ENCODE results near the gene GARRE1. TPM values are rescaled to one million over a fixed set of nuclear protein-coding genes. Genes with fewer than 3 reads are reported as not detected.

Gene GARRE1
- total and polyA plus RNA-seq, 2 experiments from 2014 or later: 16.0 to 20.0 TPM

DNA sequence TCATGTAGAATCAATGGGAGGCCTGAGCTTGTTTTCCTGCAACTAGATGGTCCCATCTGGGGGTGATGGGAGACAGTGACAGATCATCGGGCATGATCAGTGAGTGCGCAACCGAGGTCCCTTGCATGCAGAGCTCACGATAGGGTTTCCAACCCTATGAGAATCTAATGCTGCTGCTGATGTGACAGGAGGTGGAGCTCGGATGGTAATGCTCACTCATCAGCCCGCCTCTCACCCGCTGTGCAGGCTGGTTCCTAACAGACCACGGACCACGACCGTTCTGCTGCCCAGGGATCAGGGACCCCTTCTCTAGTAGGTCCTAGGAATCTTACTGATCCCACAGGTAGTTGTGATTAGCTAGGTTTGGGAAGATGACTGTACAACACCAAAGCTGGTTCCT, 23.5 kb upstream of the GARRE1 start (continued):
- TF ChIP-seq, protein P1, sequence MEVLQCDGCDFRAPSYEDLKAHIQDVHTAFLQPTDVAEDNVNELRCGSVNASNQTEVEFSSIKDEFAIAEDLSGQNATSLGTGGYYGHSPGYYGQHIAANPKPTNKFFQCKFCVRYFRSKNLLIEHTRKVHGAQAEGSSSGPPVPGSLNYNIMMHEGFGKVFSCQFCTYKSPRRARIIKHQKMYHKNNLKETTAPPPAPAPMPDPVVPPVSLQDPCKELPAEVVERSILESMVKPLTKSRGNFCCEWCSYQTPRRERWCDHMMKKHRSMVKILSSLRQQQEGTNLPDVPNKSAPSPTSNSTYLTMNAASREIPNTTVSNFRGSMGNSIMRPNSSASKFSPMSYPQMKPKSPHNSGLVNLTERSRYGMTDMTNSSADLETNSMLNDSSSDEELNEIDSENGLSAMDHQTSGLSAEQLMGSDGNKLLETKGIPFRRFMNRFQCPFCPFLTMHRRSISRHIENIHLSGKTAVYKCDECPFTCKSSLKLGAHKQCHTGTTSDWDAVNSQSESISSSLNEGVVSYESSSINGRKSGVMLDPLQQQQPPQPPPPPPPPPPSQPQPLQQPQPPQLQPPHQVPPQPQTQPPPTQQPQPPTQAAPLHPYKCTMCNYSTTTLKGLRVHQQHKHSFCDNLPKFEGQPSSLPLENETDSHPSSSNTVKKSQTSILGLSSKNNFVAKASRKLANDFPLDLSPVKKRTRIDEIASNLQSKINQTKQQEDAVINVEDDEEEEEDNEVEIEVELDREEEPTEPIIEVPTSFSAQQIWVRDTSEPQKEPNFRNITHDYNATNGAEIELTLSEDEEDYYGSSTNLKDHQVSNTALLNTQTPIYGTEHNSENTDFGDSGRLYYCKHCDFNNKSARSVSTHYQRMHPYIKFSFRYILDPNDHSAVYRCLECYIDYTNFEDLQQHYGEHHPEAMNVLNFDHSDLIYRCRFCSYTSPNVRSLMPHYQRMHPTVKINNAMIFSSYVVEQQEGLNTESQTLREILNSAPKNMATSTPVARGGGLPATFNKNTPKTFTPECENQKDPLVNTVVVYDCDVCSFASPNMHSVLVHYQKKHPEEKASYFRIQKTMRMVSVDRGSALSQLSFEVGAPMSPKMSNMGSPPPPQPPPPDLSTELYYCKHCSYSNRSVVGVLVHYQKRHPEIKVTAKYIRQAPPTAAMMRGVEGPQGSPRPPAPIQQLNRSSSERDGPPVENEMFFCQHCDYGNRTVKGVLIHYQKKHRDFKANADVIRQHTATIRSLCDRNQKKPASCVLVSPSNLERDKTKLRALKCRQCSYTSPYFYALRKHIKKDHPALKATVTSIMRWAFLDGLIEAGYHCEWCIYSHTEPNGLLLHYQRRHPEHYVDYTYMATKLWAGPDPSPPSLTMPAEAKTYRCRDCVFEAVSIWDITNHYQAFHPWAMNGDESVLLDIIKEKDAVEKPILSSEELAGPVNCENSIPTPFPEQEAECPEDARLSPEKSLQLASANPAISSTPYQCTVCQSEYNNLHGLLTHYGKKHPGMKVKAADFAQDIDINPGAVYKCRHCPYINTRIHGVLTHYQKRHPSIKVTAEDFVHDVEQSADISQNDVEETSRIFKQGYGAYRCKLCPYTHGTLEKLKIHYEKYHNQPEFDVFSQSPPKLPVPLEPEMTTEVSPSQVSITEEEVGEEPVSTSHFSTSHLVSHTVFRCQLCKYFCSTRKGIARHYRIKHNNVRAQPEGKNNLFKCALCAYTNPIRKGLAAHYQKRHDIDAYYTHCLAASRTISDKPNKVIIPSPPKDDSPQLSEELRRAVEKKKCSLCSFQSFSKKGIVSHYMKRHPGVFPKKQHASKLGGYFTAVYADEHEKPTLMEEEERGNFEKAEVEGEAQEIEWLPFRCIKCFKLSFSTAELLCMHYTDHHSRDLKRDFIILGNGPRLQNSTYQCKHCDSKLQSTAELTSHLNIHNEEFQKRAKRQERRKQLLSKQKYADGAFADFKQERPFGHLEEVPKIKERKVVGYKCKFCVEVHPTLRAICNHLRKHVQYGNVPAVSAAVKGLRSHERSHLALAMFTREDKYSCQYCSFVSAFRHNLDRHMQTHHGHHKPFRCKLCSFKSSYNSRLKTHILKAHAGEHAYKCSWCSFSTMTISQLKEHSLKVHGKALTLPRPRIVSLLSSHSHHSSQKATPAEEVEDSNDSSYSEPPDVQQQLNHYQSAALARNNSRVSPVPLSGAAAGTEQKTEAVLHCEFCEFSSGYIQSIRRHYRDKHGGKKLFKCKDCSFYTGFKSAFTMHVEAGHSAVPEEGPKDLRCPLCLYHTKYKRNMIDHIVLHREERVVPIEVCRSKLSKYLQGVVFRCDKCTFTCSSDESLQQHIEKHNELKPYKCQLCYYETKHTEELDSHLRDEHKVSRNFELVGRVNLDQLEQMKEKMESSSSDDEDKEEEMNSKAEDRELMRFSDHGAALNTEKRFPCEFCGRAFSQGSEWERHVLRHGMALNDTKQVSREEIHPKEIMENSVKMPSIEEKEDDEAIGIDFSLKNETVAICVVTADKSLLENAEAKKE (CRISPR knock-in tag; IDR thresholded peaks at IDR 0.05): no peak

DNA sequence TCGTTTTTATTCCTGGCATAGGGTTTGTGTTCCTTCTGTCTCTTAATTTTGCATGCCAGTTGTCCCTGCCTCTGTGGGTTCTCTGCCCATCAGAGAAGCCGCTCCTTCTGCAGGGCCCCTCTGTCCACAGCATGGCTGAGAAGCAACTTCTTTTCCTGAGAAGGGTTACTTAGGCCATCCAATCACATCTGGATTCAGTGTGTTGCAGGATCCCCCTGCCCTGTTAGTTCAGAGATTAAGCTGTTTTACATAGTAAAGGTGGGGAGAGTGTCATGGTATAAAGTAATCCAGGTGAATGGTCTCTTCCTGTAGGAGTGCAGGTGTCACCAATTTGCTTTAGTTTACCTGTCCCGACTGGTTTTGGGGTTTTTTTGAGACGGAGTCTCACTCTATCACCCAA, 22.9 kb upstream of the GARRE1 start:
- peaks cover 27% of the 10 kb centered on the region for H3K4me1 Mint-ChIP-seq
- Histone ChIP-seq H3K4me3 (no peak overlapping the region), H4K20me1 (replicated peaks; ENCODE audit: insufficient read depth) (no peaks in the 10 kb centered on the region; the same call in none of the 2 replicates), H3K4me1 (ENCODE audit: insufficient read depth) (peaks cover 25% of the 10 kb centered on the region), H3K27me3 (ENCODE audit: insufficient read depth) (no peaks in the 10 kb centered on the region), H3K9me2 (ENCODE audit: insufficient read depth) (no peaks in the 10 kb centered on the region), H3K79me2 (replicated peaks; ENCODE audit: insufficient read depth) (no peaks in the 10 kb centered on the region; the same call in 1 of the 2 replicates), H3F3A (replicated peaks; ENCODE audit: low read depth) (peaks cover 29% of the 10 kb centered on the region), H3K27ac (ENCODE audit: low read depth) (peak overlapping the region; percentile 71; the same call in 1 of the 2 replicates), H2AFZ (no peak overlapping the region), H3K4me2 (peak overlapping the region; percentile 56), H3K36me3 (ENCODE audit: insufficient read depth) (peaks cover 23% of the 10 kb centered on the region)
- H3K27ac Mint-ChIP-seq: peak overlapping the region; percentile 68
- peaks cover 3% of the 10 kb centered on the region for H3K27me3 Mint-ChIP-seq (ENCODE audit: insufficient read depth, low read depth, poor library complexity)
- peak; percentile 68 for ATAC-seq
- DNase-seq (ENCODE audit: low spot score): peak; percentile 45
- H3K36me3 Mint-ChIP-seq (ENCODE audit: low read depth): peaks cover 36% of the 10 kb centered on the region
- no peaks in the 10 kb centered on the region; the same call in 2 of the 3 replicates for H3K9me3 Mint-ChIP-seq
- peak overlapping the region; percentile 32; the same call in 1 of the 3 replicates for H3K4me3 Mint-ChIP-seq
- TF ChIP-seq EZH2phosphoT487 (IDR thresholded peaks at IDR 0.05; ENCODE audit: unreplicated experiment) (no peak), STAT1 (IDR thresholded peaks at IDR 0.05; ENCODE audit: unreplicated experiment) (no peak), JUNB (IDR thresholded peaks at IDR 0.05; ENCODE audit: unreplicated experiment) (no peak), CREB1 (CRISPR knock-in tag; IDR thresholded peaks at IDR 0.05; ENCODE audit: low read depth) (no peak), ZNF114 (CRISPR knock-in tag; IDR thresholded peaks at IDR 0.05) (no peak), ZNF331 (CRISPR knock-in tag; IDR thresholded peaks at IDR 0.05; ENCODE audit: low read depth) (no peak), EZH2 (IDR thresholded peaks at IDR 0.05; ENCODE audit: low read depth, unreplicated experiment) (no peak)
- TF ChIP-seq, protein P2, sequence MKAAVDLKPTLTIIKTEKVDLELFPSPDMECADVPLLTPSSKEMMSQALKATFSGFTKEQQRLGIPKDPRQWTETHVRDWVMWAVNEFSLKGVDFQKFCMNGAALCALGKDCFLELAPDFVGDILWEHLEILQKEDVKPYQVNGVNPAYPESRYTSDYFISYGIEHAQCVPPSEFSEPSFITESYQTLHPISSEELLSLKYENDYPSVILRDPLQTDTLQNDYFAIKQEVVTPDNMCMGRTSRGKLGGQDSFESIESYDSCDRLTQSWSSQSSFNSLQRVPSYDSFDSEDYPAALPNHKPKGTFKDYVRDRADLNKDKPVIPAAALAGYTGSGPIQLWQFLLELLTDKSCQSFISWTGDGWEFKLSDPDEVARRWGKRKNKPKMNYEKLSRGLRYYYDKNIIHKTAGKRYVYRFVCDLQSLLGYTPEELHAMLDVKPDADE (IDR thresholded peaks at IDR 0.05): no peak
- TF ChIP-seq, protein P3, sequence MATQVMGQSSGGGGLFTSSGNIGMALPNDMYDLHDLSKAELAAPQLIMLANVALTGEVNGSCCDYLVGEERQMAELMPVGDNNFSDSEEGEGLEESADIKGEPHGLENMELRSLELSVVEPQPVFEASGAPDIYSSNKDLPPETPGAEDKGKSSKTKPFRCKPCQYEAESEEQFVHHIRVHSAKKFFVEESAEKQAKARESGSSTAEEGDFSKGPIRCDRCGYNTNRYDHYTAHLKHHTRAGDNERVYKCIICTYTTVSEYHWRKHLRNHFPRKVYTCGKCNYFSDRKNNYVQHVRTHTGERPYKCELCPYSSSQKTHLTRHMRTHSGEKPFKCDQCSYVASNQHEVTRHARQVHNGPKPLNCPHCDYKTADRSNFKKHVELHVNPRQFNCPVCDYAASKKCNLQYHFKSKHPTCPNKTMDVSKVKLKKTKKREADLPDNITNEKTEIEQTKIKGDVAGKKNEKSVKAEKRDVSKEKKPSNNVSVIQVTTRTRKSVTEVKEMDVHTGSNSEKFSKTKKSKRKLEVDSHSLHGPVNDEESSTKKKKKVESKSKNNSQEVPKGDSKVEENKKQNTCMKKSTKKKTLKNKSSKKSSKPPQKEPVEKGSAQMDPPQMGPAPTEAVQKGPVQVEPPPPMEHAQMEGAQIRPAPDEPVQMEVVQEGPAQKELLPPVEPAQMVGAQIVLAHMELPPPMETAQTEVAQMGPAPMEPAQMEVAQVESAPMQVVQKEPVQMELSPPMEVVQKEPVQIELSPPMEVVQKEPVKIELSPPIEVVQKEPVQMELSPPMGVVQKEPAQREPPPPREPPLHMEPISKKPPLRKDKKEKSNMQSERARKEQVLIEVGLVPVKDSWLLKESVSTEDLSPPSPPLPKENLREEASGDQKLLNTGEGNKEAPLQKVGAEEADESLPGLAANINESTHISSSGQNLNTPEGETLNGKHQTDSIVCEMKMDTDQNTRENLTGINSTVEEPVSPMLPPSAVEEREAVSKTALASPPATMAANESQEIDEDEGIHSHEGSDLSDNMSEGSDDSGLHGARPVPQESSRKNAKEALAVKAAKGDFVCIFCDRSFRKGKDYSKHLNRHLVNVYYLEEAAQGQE (IDR thresholded peaks at IDR 0.05; ENCODE audit: unreplicated experiment): no peak

All from GM23338 (cell line).